Epithelial cell of esophagus (primary cell): Measurements from ENCODE around the gene PTOV1.

Experiments used
- DNase-seq: peaks from one replicate; pipeline ENCODE4 v3.0.0; 2010; ENCODE audit warnings: low read depth
- H3K4me3 ChIP-seq: 2 replicates; pipeline ENCODE4 v1.5.1; 2011; ENCODE audit warnings: mild to moderate bottlenecking, low read length, control low read depth
- TF ChIP-seq, protein P1 (sequence below): IDR thresholded peaks from 2 replicates; pipeline ENCODE4 v1.5.1; 2011; ENCODE audit warnings: low read depth, mild to moderate bottlenecking, low read length, control low read depth, inconsistent platforms; ENCODE audit not compliant: insufficient read depth; ENCODE audit errors: missing control alignments

Gene PTOV1

DNA sequence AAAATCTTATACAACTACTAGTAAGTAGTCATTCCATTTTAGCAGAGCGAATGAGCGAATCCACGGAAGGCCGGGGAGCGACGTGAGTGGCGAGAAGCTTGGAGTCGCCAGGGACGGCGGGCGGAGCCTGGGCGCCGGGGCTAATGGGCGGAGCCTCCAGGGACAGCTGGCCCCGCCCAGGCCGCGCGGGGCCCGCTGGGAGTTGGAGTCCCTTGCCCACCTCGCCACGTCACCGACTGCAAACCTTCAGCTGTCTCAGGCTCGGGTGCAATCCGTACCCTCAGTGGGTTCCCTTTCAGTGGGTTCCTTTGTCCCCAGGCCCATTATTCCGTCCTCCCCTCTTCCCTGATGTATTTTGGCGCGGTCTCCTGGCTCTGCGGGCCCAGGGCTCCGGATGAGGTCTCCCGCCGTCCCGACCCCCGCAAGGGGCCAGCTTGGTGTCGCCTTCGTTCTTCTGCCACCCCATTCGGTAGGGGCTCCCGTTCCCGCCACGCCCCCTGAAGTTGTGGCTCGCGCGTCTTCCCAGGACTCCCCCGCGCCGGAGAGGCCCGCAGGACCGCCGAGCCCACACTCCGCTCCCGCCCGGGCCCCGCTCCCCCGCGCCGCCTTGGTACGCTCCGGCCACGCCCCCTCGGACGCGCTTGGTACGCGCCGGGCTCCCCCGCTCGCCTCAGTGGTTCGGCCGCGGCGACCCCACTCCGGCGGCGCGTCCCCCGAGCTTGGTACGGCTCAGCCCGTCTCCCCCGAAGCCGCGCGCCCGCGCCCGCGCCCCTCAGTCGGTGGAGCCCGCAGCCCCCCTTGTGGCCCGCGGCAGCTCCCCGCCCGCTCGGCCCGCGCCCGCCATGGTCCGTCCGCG is at the start of gene PTOV1:
Gene PTOV1 (plus strand): TSS at position 673 of the 856 bp plus-strand sequence.
- DNase-seq: peak; percentile 93
- peak within 1 kb of the TSS; percentile 91 for H3K4me3 ChIP-seq
- TF ChIP-seq, protein P1, sequence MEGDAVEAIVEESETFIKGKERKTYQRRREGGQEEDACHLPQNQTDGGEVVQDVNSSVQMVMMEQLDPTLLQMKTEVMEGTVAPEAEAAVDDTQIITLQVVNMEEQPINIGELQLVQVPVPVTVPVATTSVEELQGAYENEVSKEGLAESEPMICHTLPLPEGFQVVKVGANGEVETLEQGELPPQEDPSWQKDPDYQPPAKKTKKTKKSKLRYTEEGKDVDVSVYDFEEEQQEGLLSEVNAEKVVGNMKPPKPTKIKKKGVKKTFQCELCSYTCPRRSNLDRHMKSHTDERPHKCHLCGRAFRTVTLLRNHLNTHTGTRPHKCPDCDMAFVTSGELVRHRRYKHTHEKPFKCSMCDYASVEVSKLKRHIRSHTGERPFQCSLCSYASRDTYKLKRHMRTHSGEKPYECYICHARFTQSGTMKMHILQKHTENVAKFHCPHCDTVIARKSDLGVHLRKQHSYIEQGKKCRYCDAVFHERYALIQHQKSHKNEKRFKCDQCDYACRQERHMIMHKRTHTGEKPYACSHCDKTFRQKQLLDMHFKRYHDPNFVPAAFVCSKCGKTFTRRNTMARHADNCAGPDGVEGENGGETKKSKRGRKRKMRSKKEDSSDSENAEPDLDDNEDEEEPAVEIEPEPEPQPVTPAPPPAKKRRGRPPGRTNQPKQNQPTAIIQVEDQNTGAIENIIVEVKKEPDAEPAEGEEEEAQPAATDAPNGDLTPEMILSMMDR: no peak

DNA sequence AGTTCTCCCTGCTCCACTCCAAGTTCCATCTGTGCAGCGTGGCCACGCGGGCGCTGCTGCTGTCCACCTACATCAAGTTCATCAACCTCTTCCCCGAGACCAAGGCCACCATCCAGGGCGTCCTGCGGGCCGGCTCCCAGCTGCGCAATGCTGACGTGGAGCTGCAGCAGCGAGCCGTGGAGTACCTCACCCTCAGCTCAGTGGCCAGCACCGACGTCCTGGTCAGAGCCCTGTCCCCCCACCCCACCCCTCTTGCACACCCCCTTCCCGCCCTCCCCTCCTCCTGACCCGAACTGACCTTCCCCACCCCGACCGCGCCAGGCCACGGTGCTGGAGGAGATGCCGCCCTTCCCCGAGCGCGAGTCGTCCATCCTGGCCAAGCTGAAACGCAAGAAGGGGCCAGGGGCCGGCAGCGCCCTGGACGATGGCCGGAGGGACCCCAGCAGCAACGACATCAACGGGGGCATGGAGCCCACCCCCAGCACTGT is 49.5 kb upstream of the PTOV1 start:
- TF ChIP-seq, protein P1: no peak
- H3K4me3 ChIP-seq: no peak overlapping the region
- DNase-seq: no peak

DNA sequence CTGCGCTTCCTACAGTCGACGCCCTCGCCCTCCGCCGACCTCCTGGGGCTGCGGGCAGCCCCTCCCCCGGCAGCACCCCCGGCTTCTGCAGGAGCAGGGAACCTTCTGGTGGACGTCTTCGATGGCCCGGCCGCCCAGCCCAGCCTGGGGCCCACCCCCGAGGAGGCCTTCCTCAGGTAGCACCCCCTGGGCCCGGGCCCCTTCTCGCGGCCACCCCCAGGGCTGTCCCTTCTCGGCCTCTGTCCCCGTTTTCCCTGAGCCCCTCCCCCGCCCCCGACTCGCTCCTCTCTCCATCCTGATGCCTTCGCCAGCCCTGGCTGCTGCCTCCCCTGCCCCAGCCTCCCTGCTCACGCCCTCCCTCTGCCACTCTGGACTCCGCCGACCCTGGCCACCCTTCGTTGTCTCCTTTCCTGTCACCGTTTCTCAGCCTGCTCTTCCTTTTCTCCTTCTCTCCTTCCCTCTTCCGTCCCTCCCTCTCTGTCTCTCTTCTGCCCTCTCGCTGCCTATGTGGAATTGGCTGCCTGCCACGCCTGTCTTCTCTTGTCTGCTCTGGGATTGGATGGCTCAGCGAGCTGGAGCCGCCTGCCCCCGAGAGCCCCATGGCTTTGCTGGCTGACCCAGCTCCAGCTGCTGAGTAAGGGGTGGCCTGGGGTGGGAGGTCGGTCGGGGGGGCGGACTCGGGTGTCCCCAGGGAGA is 48.8 kb upstream of the PTOV1 start:
- peak; percentile 66 for DNase-seq

DNA sequence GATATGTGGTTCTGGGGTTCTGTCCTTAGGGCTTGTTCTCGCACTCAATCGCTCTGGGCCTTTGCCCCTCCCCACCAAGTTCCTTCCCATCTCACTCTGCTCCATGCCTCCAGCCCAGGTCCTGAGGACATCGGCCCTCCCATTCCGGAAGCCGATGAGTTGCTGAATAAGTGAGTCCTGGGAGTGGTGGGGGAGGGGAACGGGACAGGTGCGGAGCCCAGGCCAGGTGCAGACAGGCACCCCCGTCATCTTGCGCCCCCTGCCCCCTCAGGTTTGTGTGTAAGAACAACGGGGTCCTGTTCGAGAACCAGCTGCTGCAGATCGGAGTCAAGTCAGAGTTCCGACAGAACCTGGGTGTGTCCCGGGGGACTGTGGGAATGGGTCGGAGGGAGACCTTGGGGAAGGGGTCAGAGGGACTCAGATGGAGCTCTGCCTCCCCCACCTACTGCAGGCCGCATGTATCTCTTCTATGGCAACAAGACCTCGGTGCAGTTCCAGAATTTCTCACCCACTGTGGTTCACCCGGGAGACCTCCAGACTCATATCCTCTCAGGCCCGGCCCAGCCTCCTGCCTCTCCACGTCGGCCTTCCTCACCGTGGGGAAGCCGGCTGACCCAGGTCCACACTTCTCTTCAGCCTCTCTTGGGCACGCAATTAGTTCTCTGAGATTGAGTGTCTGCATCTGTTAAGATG is 48.0 kb upstream of the PTOV1 start:
- H3K4me3 ChIP-seq: no peak overlapping the region
- TF ChIP-seq, protein P1: no peak
- DNase-seq: no peak

More for the DNA sequence above, 48.8 kb upstream of the PTOV1 start:
- H3K4me3 ChIP-seq: peak overlapping the region; percentile 10
- TF ChIP-seq, protein P1: peak; percentile 37

DNA sequence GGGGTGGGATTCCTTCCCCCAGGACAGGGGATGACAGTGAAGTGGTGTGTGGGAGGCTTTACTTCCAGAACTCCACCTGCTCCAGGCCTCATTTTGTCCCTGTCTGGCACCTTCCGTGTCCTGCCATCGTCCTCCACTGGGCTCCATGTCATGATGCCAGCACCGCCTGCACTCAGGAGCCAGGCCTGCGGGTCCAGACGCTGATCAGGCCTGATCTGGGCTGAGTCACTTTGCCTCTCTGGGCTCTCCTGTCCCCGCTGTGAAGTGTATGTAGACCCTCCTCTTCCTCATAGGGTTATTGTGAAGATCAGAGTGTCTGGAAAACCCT is 47.5 kb upstream of the PTOV1 start:
- TF ChIP-seq, protein P1: no peak
- no peak overlapping the region for H3K4me3 ChIP-seq
- DNase-seq: no peak

DNA sequence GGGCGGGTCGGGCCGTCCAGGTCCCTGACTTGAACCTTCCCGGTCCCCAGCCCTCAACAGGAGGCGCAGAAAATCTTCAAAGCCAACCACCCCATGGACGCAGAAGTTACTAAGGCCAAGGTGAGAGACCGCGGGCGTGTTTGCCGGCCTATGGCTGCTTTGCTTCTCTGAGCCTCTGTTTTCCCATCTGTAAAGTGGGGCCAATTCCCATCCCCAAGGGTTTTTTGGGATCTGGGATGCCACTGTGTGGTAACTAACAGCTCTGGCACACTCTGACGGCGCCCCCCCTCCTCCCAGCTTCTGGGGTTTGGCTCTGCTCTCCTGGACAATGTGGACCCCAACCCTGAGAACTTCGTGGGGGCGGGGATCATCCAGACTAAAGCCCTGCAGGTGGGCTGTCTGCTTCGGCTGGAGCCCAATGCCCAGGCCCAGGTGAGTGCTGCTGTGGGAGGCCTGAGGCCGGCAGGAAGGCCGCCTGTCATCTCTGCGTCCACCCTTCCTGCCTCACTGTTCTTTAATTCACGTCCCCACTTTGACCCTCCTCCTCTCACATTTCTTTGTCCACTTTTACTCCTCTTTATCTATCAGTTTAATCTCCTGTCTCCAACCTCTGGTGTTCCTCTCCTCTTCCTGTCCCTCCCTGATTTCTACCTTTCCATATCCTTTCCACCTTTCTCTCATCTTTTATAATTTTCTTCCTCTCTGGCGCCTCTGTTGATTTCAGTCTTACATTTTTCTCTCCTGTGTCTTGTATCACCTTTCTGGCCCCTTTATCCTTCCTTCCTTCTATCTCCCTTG is 44.9 kb upstream of the PTOV1 start:
- TF ChIP-seq, protein P1: no peak
- no peak overlapping the region for H3K4me3 ChIP-seq
- no peak for DNase-seq
